GM20431 (cell line): ENCODE measurements around the gene UNC5A.

Experiments
- in situ Hi-C: fragments of 300-500 bp; cut with MseI, MboI; formaldehyde crosslinking; loops from one replicate; pipeline ENCODE4 v1.15.0; 2020; ENCODE audit warnings: low sequenced_read_pairs; ENCODE audit not compliant: unreplicated experiment

Gene UNC5A

GRCh38 chr5:176835918-176836317, 25.6 kb downstream of the UNC5A start:
- in situ Hi-C loops = no loop called here

- in situ Hi-C loops = no loop called here
Measured at GRCh38 chr5:176836811-176837706, 26.7 kb downstream of the UNC5A start.

- in situ Hi-C loops = no loop called here
Measured at GRCh38 chr5:176837707-176838115, 27.4 kb downstream of the UNC5A start.

- in situ Hi-C loops = no loop called here
Measured at GRCh38 chr5:176843673-176844072, 33.3 kb downstream of the UNC5A start.

GRCh38 chr5:176844281-176844680, 33.9 kb downstream of the UNC5A start:
- in situ Hi-C loops = no loop called here

- in situ Hi-C loops = no loop called here
Measured at GRCh38 chr5:176844706-176845391, 34.5 kb downstream of the UNC5A start.

GRCh38 chr5:176845392-176845713, 35.0 kb downstream of the UNC5A start:
- in situ Hi-C loops = no loop called here

GRCh38 chr5:176846335-176847140, 36.2 kb downstream of the UNC5A start:
- in situ Hi-C loops = no loop called here

- in situ Hi-C loops = no loop called here
Measured at GRCh38 chr5:176847148-176847547, 36.8 kb downstream of the UNC5A start.

- in situ Hi-C loops = no loop called here
Measured at GRCh38 chr5:176847726-176848290, 37.4 kb downstream of the UNC5A start.

GRCh38 chr5:176848651-176849050, 38.3 kb downstream of the UNC5A start:
- in situ Hi-C loops = no loop called here

- in situ Hi-C loops = no loop called here
Measured at GRCh38 chr5:176849611-176850227, 39.4 kb downstream of the UNC5A start.

GRCh38 chr5:176850371-176851245, 40.2 kb downstream of the UNC5A start:
- in situ Hi-C loops = no loop called here

GRCh38 chr5:176851380-176851779, 41.0 kb downstream of the UNC5A start:
- in situ Hi-C loops = no loop called here

- in situ Hi-C loops = no loop called here
Measured at GRCh38 chr5:176851871-176852658, 41.7 kb downstream of the UNC5A start.

GRCh38 chr5:176853151-176853778, 42.9 kb downstream of the UNC5A start:
- in situ Hi-C loops = no loop called here

GRCh38 chr5:176854164-176854563, 43.8 kb downstream of the UNC5A start:
- in situ Hi-C loops = no loop called here

- in situ Hi-C loops = no loop called here
Measured at GRCh38 chr5:176855598-176855997, 45.2 kb downstream of the UNC5A start.
